CD1c-positive myeloid dendritic cell (primary cell): ENCODE results near the gene NRP1.
"Not testable (repeated sequence)": the region's sequence is repeated elsewhere in the genome, so short reads cannot be mapped to it uniquely, and the experiment has no call there.

Source experiments
- DNase-seq: peaks from one replicate; pipeline ENCODE4 v3.0.0-alpha.2; 2016; ENCODE audit errors: extremely low spot score

Gene NRP1

GRCh38 chr10:33237736-33238624 is 96.5 kb downstream of the NRP1 start:
- DNase-seq = no peak

- DNase-seq = no peak
Observed at GRCh38 chr10:33236916-33237315, 97.6 kb downstream of the NRP1 start.

- no peak for DNase-seq
Observed at GRCh38 chr10:33235951-33236350, 98.5 kb downstream of the NRP1 start.

GRCh38 chr10:33235251-33235884 is 99.1 kb downstream of the NRP1 start:
- DNase-seq = no peak

DNA sequence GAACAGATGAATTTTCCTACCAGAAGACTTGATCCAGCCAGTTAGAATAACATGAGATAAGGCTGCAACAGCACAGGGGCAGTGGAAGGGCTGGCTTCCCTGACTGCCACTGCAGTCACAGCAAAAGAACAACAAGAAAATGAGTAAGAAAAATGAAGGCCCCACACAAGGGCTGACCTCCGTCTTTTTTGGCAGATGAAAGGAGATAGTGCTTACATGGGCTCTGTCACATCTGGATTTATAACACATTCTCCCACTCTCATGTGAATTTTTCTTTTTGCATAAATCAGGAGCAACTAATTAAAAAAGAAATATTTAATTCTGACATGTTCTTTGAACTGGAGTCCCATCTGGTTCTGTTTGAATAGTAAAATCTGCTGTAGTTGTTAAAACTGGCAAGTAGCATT is 99.6 kb downstream of the NRP1 start:
- DNase-seq = no peak

DNA sequence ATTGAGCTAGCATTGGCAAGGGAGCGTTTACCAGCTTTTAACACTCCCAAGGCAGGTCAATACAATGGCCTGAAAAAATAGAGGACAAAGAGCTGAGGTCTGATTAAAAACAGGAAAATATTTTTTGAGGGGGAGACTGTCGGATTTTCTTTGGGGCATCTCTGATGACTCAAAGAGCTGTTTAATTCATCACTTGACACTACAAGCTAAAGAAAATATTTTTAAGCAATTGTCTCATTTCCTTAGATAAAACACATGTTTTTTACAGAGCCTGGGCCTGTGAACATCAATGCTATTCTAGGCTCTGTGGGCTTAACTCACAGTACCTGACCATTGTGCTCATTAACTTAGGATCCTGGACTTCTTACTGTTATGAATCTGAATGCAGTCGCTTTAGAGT is 100.8 kb downstream of the NRP1 start:
- DNase-seq = no peak

DNA sequence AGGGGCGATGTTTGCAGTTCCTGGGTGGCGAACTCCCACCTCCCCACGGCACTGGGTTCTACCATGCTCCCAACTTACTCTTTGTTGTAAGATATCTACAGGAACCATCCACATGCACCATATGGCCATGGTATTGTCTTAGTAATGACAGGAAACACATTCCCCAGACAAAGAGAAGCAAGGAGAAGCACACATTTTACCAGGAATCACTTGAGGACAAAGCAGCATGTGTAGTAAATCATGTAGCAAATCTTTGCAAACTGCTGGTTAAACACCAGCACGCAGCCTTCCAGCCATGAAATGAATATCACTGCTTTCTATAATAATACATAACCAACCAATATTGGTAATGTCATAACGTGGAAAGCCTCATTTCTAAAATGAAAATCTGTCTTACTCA is 101.2 kb downstream of the NRP1 start:
- no peak for DNase-seq

- DNase-seq = no peak
Observed at GRCh38 chr10:33231621-33232350, 102.7 kb downstream of the NRP1 start.

- DNase-seq = no peak
Observed at GRCh38 chr10:33229949-33230267, 104.6 kb downstream of the NRP1 start.

DNA sequence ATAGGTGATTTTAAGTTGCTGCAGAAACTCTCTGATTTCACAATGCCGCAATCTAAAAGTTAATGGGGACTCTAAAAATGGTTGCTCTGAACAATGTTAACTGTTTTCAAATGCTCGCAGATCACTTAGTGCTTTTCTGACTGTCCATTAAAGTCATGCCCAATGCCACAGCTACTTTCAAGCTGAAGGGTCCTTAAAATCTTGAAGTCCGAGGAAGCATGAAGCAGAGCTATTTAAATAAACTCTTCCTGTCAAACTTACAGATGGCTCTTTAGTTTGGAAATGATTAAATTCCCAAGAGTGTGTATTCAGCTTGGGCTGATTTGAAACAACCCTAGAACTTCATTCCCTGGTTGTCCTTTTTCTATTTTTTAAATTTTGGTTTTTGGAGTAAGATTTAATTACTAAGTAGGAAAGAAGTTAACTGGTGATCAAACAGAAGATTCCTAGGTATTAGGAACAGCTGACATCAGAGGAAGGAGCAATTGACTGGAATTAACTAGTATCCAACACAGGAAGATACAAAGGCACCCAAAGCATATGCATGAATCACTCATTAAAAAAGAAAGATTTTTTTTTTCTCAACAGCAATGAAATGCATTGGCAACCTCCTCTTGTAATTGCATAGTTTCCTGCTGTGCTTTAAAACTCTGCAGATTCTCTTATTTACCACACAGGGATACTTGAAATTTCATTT is 105.1 kb downstream of the NRP1 start:
- DNase-seq = no peak

- no peak for DNase-seq
Observed at GRCh38 chr10:33228426-33228825, 106.0 kb downstream of the NRP1 start.

- DNase-seq = no peak
Observed at GRCh38 chr10:33227489-33227888, 107.0 kb downstream of the NRP1 start.

DNA sequence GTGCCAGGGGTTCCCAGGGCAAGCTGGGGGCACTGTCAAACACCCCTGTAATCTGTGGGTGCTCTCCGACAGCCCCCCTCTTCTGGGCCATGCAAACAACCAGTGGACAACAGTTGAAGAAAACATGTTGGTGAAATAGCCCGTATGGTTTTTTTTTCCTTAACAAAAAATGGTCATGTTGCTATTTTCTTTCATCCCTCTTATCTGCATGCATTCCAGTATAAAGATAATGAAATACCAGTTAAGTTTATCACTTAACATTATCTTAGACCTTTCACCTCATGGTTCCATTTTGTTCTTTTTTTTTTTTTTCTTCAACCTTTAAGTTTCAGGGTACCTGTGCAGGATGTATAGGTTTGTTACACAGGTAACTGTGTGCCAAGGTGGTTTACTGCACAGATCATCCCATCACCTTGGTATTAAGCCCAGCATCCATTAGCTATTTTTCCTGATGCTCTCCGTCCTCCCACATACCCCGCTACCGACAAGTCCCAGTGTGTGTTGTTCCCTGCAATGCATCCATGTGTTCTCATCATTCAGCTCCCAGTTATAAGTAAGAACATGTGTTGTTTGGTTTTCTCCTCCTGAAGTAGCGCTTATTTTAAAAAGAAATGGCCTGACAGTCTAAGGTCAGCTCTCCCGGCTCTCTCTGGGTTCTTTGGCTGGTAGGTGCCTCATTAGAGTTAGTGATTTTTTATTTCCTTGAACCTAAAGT is 110.1 kb downstream of the NRP1 start:
- DNase-seq = no peak

DNA sequence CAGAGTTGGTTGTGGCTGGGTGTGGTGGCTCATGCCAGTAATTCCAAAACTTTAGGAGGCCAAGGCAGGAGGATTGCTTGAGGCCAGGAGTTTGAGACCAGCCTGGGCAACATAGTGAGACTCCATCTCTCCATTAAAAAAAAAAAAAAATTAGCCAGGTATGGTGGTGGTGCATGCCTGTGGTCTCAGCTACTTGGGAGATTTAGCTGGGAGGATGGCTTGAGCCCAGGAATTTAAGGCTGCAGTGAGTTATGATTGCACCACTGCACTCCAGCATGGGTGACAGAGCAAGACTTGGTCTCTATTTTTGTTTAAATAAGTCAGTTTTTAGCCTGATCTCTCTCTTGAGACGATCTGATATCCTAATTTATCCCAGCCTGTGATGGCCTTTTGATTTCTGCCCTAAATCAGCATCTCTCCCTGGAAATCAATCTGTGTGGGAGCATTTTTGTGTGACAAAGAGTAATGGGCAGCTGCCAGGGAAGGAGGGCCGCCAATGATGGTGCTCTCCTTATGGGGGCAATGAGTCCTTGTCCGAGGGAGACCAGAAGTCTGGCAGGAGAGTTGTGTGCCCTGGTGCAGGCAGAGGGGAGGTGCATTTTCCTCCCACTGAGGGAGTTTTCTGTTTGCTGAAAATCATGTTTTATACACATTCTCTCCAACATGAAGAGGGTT is 111.0 kb downstream of the NRP1 start:
- no peak for DNase-seq

DNA sequence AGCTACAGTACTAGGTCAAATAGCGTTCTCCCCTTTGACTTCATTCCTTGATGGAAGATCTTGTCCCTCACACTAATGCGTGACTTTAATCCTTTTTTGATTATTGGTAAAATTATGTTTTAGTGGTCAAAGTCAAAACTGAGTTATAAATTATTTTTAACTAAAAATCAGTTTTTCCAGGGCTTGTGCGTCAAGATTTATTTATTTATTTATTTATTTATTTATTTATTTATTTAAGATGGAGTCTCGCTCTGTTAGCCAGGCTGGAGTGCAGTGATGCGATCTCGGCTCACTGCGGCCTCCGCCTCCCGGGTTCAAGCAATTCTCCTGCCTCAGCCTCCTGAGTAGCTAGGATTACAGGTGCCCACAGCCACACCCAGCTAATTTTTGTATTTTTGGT is 112.2 kb downstream of the NRP1 start:
- DNase-seq = not testable (repeated sequence)

- no peak for DNase-seq
Observed at GRCh38 chr10:33217854-33218253, 116.6 kb downstream of the NRP1 start.

GRCh38 chr10:33216661-33217427 is 117.6 kb downstream of the NRP1 start:
- DNase-seq = no peak

GRCh38 chr10:33215635-33216034 is 118.8 kb downstream of the NRP1 start:
- DNase-seq = no peak

- DNase-seq = no peak
Observed at GRCh38 chr10:33215154-33215553, 119.3 kb downstream of the NRP1 start.

GRCh38 chr10:33214174-33214573 is 120.3 kb downstream of the NRP1 start:
- DNase-seq = no peak
